NCI-H1694 (cell line): ENCODE results near the gene MAN1A1.

Experiments
- DNase-seq: peaks from one replicate; lab custom pipeline; 2025; lab: John Stamatoyannopoulos, UW

MAN1A1 gene

DNA sequence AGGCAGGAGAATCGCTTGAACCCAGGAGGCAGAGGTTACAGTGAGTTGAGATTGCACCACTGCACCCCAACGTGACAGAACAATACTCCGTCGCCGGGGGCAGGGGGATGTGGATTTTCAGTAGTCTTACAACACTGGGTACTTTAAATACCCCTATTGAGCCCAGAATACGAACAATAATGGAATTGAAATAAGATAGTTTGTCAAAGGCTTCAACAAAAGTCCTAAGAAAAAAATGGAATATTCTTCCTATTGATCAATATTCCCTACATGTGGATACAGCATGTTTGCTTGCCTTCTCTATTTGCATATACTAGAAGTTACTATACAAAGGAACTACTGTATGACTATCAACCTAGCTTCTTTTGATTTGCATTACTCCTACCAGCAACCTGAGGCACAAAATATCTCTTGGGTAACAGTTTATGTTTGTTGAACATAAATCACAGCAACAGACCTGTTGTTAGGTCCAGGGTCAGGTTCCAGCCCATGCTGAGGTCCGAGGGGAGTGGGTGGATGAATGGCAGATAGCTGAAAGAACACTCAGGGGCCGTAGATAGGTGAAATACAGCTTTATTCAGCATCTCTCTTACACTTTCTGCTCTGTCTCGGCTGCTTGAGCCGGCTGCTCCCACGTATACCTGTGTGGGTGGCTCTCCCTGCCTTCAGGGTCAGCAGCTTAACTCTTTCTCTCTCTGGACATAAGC, 23.8 kb downstream of the MAN1A1 start:
- DNase-seq: no peak

DNA sequence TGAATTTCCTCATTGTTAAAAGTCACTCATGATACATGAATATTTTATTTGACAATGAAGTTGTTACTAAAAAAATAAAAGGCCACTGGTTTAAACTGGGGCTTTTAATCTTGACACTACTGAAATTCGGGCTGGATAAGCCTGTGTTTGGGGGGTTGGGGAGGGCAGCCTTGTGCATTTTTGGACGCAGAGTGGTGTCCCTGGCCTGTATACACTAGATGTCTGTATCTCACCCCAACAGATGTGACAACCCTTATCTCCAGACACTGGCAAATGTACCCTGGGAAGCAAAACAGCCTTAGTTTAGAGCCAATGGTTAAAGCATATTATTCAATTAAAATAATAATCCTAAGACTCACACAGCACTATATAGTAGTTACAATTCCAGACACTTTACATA, 24.8 kb downstream of the MAN1A1 start:
- DNase-seq: no peak

DNA sequence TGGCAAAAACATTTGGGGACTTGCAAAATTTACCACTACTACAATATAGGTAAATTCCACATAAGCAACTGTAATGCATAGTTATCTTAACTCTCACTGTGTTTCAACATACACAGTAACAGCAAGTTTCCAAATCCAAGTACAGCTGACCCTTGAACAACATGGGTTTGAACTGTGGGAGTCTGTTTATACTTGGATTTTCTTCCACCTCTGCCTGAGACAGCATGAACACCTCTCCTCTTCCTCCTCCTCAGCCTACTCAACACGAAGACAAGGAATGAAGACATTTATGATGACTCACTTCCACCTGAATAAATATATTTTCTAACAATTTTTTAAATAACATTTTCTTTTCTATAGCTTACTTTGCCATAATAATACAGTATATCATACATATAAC, 25.6 kb downstream of the MAN1A1 start:
- no peak for DNase-seq

DNA sequence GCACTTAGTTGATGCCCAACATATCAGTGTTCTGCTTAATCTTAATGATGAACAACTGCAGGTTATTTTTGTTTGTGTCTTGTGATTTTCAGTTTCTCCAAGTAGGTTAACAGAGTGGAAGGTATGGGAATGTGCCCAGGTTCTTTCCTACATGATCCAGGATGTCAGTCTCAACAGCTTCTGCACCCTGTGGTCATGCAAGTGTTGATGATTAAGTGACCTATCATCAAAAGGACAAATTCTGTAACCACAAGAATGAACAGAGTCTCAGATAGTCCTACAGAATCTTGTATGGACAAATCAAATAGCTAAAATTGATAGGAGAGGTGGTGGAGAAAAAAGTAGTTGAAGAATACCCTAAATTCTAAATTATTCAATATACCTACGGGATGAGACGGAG, 26.1 kb downstream of the MAN1A1 start:
- no peak for DNase-seq

DNA sequence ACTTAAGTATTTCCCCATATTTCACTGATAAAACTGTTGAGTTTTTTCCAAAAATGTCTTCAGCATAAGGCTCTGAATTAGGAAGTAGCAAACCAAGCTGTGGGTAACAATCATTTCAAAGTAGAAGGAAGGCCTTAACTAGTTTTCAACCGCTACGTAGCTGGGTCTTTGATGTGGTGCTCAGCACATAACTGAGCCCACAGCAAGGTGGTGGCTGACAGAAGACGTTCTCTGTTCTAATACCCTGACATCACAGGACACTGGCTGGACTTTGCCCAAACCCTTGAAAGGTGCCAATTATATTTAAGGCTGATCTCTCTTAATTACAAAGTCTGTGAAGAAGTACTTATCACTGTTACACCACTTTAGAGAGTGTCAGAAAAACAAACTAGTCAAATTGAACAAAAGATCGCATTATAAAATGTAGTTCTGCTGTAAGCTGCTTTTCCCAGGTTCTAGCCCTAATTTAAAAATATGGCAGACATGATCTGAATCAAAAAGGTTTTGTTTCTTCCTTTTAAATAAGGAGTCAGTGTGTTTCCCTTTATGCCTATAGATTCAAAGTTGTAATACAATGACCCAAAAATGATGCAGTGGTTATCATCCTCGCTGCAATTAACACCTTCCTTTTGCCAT, 26.7 kb downstream of the MAN1A1 start:
- DNase-seq: no peak

DNA sequence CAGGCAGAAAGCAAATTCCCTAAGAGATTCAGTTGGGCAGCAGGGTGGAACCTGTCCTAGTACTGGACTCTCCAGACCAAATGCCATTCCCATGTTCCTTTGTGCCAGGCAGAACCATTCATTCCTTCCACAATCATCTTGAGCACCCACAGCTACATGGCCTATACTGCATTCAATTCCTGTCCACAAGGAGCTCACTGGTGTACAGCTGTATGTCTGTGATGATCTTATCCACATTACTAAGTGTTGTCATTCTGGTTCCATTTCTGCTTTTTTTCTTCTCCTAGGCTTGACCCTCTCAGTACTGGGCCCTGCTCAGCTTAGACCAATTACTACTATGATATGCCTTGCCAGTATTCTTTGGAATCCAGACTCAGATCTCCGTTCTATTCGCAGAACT, 27.5 kb downstream of the MAN1A1 start:
- no peak for DNase-seq

DNA sequence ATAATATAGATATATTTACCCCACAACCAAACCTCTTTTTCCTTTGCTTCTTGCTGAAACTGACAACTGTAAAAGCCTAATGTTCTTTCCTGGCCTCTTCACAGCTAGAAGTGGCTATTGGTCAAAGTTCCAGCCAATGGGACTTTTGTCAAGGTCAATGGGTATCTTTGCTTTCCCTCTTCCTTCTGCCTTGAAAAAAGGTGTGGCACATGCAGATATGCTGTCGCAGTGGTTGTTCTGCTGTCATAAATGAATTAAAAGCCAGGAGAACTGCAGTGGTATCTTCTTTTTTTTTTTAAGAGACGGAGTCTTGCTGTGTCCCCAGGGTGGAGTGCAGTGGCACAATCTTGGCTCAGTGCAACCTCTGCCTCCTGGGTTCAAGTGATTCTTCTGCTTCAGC, 29.9 kb downstream of the MAN1A1 start:
- DNase-seq: no peak

DNA sequence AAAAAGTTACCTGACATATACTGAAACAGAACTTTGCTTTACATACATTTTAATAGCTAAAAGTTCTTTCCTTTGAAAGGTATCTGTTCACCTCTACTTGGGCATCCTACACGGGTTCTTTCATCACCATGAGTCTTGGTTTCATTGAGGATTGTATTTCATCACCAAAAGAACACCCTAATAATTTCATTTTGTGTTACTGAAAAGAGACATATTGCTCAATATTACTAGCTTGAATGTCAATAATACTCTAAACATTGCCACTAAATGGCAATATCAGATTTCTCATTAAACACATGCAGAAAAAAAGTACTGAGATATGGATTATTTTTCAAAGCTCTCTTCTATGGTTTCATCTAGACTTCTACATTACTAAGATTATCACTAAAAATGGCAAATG, 30.8 kb downstream of the MAN1A1 start:
- DNase-seq: no peak

DNA sequence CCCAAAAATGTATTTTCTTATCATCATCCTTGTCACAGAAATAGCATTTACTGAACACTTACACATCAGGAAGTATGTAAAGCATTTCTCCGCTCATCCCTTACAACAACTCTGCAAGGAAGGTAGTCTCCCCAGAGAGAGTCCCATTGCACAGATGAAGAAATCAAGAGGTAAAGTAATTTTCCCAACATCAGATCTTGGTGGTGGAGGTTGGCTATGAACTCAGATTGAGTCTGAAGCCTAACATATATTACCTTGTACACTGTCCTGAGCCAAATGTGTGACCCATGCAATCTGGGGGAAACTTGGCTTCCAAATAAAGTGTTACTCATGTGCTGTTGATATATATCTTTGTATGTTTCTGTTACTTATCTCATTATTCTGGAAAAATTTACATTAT, 31.4 kb downstream of the MAN1A1 start:
- no peak for DNase-seq

DNA sequence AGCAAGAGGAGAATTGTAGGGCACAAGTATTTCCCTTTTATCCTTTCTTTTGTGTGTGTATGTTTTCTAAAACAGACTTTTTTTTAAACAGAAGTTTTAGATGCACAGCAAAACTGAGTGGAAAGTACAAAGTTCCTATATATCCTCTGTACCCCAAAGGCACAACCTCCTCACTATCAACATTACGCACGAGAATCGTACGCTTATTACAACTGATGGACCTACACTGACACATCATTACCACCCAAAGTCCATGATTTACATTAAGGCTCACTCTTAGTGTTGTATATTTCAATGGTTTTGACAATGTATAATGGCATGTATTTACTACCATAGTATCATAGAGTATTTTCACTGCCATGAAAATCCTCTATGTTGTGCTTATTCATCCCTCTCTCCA, 32.6 kb downstream of the MAN1A1 start:
- no peak for DNase-seq

DNA sequence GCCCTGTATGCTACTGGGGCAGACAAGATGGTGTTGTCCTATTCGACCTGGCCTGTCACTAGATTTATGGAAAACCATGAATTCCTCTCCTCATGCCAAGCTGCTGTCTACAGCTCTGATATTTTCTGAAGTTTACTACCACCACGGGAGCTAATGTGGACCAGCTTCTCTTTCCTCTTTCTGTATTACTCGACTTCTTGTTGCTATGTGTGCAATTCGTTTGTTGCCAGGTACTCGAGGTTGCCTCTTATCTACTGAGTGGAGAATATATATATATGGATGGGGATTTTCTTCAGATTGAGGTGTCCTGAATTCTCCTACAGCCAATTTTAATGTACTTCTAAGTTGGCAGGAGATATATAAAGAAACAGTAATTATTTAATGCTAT, 34.7 kb downstream of the MAN1A1 start:
- DNase-seq: no peak

DNA sequence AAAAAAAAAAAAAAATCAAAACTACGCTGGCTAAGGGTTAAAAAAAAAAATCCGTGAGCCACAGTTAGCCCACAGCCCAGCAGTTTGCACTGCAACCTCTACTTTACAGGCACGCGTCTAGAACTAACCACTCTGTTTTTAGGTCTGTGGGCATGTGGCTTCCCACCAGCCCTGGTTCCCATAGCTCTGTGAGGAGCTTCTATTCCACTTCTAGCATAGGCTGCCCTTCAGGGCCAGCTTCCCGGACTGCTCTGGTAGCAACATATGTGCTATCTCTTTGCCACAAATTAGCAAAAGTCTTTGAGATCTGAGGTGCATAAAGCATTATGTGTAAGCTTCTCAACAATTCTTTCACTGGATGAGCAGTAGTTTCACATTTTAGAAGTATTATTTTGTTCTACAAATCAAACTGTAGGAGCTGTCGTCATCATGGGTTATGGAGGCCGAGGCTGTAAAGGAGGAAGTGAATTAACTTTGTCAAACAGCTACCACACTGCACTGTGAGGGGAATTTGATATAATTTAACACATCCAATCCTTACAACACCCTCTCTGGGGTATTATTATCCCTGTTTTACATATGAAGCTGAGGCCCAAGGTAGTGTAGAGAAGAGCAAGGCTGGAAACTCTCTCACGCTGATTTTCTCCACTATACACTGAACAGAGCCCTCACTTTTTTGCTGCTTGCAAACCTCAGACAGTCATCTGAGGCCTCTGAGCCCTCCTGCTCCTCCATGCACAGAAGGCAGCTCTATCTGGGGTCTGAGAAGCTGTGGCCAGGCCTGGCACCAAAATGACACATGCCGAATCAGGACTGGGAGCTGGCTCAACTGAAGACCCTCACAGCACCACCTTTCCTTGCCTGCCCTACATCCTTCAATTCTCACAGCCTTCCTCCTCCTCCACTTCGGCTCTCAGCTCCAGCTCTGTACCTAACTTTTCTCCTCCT, 35.4 kb downstream of the MAN1A1 start:
- DNase-seq: no peak

DNA sequence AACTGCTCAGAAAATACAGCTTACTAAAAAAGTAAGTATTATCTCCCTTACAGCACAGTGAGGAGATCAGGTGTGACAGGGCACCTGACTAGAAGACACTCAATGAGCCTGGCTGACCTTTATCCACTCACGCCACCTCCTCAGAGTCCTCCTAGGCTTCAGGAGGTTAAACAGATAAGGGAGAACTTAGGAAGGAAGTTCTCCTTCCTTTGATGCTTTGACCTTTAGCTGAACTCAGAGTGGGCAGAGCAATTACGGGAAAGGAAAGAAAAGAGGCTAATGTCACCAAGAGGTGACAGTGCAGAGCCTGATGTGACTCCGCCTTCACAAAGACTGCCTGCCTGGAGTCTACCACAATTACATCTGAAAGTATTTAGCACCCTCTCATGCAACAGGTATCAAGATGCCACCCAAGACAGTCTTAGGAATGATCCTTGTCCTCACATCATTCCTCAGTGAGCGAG, 36.7 kb downstream of the MAN1A1 start:
- no peak for DNase-seq

DNA sequence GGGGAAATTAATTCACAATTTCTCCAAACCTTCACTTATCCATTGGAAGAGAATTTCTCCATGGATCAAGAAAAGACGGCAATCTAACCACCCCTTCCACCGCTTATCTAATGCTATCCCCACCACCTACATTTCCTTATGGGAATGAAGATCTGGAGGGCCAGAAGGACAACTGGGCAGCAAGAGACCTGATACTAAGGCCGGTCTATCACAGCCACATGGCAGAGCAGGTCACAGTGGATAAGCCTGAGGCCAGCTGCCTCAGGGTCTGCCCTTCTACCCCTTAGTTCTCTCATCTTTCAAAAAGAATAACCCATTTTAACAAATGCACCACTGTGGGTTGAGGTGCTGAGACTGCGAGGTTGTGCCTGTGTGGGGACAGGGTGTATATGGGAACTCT, 37.1 kb downstream of the MAN1A1 start:
- no peak for DNase-seq

DNA sequence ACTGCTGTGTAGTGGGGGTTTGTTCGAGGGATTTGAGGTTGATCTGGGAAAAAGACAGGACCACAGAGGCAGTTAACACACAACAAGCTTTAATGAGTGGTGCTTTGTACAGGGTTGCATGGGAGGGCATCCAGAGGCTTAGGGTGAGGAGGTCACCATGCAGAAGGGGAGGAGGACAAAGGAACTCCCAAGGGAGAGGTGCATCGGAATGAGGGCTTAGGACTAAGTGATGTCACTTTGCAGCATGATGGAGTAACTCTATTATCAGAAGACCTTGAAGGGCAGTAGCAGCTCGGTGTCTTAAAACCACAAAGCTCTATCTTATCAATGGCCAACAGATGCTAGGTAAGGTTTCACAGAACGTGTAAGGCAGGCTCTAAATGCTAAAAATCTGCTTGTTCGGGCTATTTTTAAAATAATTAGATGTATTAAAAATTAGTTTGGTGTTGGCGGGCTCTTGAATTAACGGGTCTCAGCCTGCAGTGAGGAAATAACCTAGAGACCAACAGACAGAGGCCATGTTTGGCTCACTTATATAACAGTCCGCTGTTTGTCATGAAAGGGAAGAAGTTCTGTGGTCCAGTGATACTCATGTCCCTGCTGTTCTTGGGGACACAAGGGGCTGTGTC, 37.9 kb downstream of the MAN1A1 start:
- DNase-seq: no peak

DNA sequence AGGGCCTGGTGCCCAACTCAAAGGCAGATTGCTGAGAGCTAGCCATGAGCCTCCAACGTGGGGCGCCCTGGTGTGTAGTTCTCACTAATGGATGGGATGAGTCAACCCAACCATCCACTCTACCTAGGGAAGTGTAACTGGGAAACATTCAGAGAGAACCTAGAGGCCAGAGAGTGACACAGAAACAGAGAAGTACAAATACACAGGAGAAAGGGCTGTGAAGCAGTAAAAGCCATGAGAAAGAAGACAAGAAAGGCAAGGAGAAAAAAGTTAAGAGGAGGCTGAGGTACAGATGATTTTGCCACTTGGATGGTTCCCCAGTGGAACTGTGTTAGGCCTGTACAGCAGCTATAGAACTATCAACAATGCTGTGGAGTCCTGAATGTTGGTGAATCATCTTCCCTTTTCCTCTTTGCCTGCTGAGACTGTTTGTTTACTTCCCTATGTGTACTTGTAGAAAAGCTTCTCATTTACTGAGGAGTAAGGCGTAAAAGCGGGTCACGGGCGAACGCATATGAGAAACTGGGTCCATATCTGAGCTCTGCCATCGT, 39.0 kb downstream of the MAN1A1 start:
- DNase-seq: no peak

DNA sequence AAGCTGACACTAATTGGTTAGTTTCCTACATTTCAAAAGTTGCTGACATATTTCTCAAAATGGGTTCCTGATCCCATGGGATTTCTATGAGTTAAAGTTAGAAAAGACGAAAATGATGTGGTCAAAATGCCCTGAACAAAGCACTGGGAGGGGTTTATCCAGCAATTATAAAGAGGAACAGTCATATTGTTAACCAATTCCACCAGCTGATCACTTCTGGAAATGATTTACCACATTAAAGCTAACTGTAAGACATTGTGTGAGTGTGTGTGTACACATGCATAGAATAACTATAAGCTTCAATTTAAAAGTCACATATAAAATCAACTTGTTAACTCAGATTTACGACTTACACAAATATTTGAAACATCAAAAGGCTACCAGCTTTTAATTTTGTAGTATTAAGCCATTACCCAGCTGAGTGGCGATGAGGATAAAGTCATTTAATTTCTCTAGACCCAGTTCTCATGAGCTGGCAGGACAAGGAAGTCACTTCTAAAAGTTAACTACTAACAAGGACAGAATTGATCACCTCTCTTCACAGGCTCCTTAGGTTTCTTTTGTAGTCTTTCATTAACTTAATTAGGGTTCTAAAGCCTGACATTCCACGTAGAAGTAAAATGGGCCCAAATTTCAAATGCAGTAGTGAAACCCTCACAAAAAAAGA, 40.4 kb downstream of the MAN1A1 start:
- DNase-seq: no peak

DNA sequence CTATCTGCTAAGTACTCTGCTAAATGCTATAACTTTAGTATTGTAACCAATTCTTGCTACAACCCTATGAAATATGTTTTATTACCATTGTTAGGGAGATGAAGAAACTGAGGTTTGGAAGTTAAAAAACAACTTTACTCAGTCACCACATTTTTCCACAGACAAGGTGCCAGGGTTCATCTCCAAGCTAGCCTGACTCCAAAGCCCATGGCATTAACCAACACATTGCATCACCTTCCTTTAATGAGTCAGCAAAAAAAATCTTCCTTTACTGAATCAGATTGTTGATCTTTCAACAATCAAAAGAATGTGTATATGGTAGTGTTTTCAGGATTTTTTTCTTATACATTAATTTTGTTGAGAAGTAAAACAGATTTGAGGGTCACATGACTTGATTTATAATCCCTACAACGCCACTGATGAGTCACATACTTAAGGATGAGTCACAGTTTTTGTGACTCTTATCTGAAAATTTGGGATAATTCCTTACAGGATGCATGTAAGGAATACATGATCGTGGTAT, 41.5 kb downstream of the MAN1A1 start:
- no peak for DNase-seq

DNA sequence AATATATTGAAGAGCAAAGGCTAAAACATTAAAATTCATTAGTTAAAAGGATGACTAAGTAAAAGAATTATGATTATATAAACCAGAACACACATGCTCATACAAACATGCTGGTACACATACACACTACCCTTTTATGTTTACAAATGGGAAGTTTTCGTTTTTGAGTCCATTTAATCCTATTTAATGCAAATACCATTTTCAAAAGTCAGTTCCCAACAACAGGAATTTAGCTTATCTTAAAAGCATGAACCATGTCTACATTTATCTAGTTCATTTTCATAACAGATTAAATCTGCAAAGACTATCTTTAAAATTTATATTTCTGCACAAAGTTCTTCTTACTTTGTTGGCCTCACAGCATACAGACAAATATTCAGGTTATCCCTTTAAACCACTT, 42.5 kb downstream of the MAN1A1 start:
- no peak for DNase-seq

DNA sequence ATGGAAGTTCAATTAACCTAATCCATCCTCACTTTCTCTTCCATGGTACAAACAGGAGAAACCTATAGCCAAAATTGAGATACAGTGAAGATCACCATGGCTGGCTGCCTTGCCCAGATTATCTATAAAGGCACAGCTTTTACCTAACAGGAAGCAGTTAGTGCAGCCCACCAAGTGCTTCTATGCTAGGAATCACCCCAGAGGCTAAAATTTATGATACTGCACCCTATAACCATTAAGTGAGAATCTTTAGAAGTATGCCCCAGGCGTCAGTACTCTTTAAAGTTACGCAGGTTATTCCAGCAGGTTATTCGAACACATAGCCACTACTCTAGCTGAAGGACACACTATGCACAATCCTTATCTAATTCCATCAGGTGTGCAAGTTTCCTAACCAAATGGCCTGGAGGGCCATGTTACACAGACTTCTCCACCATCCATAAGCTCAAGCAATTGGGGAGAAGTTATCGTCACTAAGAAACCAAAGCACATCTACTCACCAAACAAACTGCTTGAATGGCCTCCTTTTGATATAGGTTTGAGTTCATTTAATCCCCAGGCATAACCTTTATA, 43.1 kb downstream of the MAN1A1 start:
- no peak for DNase-seq
